ENCODE measurements around the gene PLEKHA5. TPM values are rescaled to one million over a fixed set of nuclear protein-coding genes. Genes with fewer than 3 reads are reported as not detected.

Gene PLEKHA5
- total and polyA plus RNA-seq, 2 donors from 2014 or later, result 26.6 to 52.9 TPM

DNA sequence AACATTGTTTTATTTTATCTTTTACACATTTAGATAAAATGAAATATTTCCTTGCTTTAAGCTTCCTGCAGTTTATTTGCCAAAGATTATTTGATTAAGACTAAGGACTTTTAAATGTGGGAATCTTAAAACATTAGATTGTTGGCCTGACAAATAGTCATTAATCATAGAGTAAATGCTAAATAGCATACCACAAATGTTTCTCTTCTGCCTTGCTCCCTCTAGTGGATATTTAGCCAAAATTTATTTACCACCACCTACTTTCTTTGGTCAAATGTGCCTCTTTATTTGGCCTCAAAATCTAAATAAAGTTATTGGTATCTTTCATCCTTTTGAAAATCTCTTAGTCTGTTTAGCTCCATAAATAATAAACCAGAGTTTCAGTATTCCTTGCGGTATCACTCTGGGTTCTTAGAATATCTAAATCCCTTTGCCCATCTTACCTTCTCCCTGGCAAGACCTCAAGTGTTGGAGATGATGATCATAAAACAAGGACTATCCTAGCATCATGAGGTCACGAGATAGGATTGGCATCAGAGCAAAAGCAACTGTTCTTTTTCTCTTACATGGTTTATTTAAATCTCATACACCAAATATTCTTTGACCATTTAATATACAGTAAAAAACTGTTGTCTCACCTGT is 159.2 kb downstream of the PLEKHA5 start:
- no peaks in the 10 kb centered on the region for H3K4me1 ChIP-seq (ENCODE audit: control insufficient read depth in 2 of 3, insufficient read depth in 2 of 3, low read depth in 1 of 3, low read length in 3 of 3)
- peak; percentile 93 for FAIRE-seq
- TF ChIP-seq, protein P1, sequence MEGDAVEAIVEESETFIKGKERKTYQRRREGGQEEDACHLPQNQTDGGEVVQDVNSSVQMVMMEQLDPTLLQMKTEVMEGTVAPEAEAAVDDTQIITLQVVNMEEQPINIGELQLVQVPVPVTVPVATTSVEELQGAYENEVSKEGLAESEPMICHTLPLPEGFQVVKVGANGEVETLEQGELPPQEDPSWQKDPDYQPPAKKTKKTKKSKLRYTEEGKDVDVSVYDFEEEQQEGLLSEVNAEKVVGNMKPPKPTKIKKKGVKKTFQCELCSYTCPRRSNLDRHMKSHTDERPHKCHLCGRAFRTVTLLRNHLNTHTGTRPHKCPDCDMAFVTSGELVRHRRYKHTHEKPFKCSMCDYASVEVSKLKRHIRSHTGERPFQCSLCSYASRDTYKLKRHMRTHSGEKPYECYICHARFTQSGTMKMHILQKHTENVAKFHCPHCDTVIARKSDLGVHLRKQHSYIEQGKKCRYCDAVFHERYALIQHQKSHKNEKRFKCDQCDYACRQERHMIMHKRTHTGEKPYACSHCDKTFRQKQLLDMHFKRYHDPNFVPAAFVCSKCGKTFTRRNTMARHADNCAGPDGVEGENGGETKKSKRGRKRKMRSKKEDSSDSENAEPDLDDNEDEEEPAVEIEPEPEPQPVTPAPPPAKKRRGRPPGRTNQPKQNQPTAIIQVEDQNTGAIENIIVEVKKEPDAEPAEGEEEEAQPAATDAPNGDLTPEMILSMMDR (IDR thresholded peaks at IDR 0.05; ENCODE audit: borderline replicate concordance, extremely low read depth, insufficient read depth), result peak; percentile 26
- peaks cover 4 to 23% (median 21%) of the 10 kb centered on the region in 3 donors for H3K36me3 ChIP-seq (ENCODE audit: control insufficient read depth in 2 of 3, insufficient read depth in 3 of 3, low read length in 3 of 3)
- H3K4me3 ChIP-seq (ENCODE audit: low read length in 3 of 3), result no peak overlapping the region
- intact Hi-C loops (cut with DNase I), result no loop called here
- H3K9me3 ChIP-seq (ENCODE audit: control insufficient read depth in 2 of 3, insufficient read depth in 1 of 3, low read length in 3 of 3), result no peaks in the 10 kb centered on the region
- DNase-seq, result peak in 2 of 5 donors; percentile 36 to 55
- no peak overlapping the region for H3K27ac ChIP-seq (ENCODE audit: low read depth in 2 of 2, low read length in 2 of 2)
- no peaks in the 10 kb centered on the region for H3K27me3 ChIP-seq (ENCODE audit: control insufficient read depth, insufficient read depth, low read length)
- no peak overlapping the region for H3K9ac ChIP-seq (ENCODE audit: low read length in 3 of 3)

DNA sequence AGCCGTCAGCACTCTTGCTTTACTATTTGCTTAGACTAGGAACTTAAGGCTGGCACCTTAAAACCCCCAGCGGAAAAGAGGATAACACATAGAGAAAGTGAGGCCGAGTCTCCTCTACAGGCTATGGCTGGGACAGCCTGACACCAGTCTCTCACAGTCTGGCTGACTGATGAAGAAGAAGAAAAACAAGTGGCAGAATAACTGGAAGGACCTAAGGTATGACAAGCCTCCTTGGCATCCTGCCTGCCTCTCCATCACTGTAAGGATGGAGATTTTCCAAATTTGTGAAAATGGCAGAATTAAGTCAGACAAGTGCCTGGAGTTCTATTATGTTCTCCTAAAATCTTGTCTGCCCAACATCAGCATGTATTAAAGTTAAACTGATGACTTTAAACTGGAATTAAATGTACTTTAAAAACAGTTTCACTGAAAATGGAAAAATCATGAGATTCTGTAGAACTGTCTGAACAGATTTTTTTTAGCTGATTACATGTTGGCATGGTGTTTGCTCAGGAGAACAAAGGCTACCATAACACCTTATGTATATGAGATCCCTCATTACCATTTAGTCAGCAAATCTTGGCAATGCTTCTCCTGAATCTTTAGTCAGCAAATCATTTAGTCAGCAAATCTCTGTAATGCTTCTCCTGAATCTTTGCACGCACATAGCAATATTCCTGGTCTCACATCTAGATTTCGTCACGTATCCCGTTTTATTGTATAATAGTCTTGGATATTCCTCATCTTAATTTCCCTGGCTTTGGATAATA is 169.5 kb downstream of the PLEKHA5 start:
- DNase-seq, result no peak
- TF ChIP-seq, protein P1 (IDR thresholded peaks at IDR 0.05; ENCODE audit: borderline replicate concordance, extremely low read depth, insufficient read depth), result no peak

DNA sequence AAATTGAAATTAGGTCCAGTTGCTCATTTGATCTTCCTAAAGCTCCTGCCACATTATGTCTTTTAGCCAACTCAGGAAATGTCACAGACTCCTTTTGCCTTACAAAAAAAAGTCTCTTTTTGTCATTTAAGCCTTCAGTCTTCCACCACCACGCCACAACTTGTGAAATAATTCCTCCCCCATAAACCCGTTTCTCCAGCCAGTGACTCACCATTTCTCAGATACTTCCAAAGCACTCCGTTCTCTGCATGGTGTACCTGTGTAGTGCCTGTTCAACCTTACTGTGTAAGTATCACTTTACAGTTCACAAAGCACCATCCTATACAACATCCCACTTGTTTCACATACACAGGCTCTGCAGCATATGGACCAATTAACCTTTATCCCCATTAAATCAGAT is 170.2 kb downstream of the PLEKHA5 start:
- FAIRE-seq, result no peak
- intact Hi-C loops (cut with DNase I), result no loop called here
- TF ChIP-seq, protein P1 (IDR thresholded peaks at IDR 0.05; ENCODE audit: borderline replicate concordance, extremely low read depth, insufficient read depth), result no peak
- no peaks in the 10 kb centered on the region for H3K27me3 ChIP-seq (ENCODE audit: control insufficient read depth, insufficient read depth, low read length)
- H3K36me3 ChIP-seq (ENCODE audit: control insufficient read depth in 2 of 3, insufficient read depth in 3 of 3, low read length in 3 of 3), result peaks cover 2 to 7% (median 2%) of the 10 kb centered on the region in 3 donors
- H3K9ac ChIP-seq (ENCODE audit: low read length in 3 of 3), result no peak overlapping the region
- no peaks in the 10 kb centered on the region for H3K9me3 ChIP-seq (ENCODE audit: control insufficient read depth in 2 of 3, insufficient read depth in 1 of 3, low read length in 3 of 3)
- H3K4me1 ChIP-seq (ENCODE audit: control insufficient read depth in 2 of 3, insufficient read depth in 2 of 3, low read depth in 1 of 3, low read length in 3 of 3), result no peaks in the 10 kb centered on the region
- DNase-seq, result no peak
- H3K4me3 ChIP-seq (ENCODE audit: low read length in 3 of 3), result no peak overlapping the region
- no peak overlapping the region for H3K27ac ChIP-seq (ENCODE audit: low read depth in 2 of 2, low read length in 2 of 2)

More for the DNA sequence above, 169.5 kb downstream of the PLEKHA5 start:
- H3K27me3 ChIP-seq (ENCODE audit: control insufficient read depth, insufficient read depth, low read length), result no peaks in the 10 kb centered on the region
- H3K9me3 ChIP-seq (ENCODE audit: control insufficient read depth in 2 of 3, insufficient read depth in 1 of 3, low read length in 3 of 3), result no peaks in the 10 kb centered on the region
- no peak overlapping the region for H3K27ac ChIP-seq (ENCODE audit: low read depth in 2 of 2, low read length in 2 of 2)
- no peaks in the 10 kb centered on the region for H3K4me1 ChIP-seq (ENCODE audit: control insufficient read depth in 2 of 3, insufficient read depth in 2 of 3, low read depth in 1 of 3, low read length in 3 of 3)
- peaks cover 2 to 7% (median 2%) of the 10 kb centered on the region in 3 donors for H3K36me3 ChIP-seq (ENCODE audit: control insufficient read depth in 2 of 3, insufficient read depth in 3 of 3, low read length in 3 of 3)
- intact Hi-C loops (cut with DNase I), result no loop called here
- FAIRE-seq, result no peak
- H3K9ac ChIP-seq (ENCODE audit: low read length in 3 of 3), result no peak overlapping the region
- no peak overlapping the region for H3K4me3 ChIP-seq (ENCODE audit: low read length in 3 of 3)

Data from kidney (tissue), 14 donors.